ENCODE data around the gene CDK14.

Gene CDK14

GRCh38 chr7:90972906-90973550 lies 376.9 kb downstream of the CDK14 start:
- TF ChIP-seq CTCF (IDR thresholded peaks at IDR 0.05; ENCODE audit: insufficient read depth, low read depth, low read length, missing control alignments): no peak
- no peak overlapping the region for H3K4me3 ChIP-seq (ENCODE audit: low read depth, low read length)
- no peak for DNase-seq (ENCODE audit: low read depth)

- TF ChIP-seq CTCF (IDR thresholded peaks at IDR 0.05; ENCODE audit: insufficient read depth, low read depth, low read length, missing control alignments): no peak
- no peak for DNase-seq (ENCODE audit: low read depth)
- H3K4me3 ChIP-seq (ENCODE audit: low read depth, low read length): no peak overlapping the region
Measured at GRCh38 chr7:90977056-90977455, 380.9 kb downstream of the CDK14 start.

GRCh38 chr7:90980545-90980944 lies 384.4 kb downstream of the CDK14 start:
- no peak for TF ChIP-seq CTCF (IDR thresholded peaks at IDR 0.05; ENCODE audit: insufficient read depth, low read depth, low read length, missing control alignments)
- no peak for DNase-seq (ENCODE audit: low read depth)
- no peak overlapping the region for H3K4me3 ChIP-seq (ENCODE audit: low read depth, low read length)

- H3K4me3 ChIP-seq (ENCODE audit: low read depth, low read length): no peak overlapping the region
- no peak for TF ChIP-seq CTCF (IDR thresholded peaks at IDR 0.05; ENCODE audit: insufficient read depth, low read depth, low read length, missing control alignments)
- DNase-seq (ENCODE audit: low read depth): no peak
Measured at GRCh38 chr7:90982228-90982627, 386.1 kb downstream of the CDK14 start.

GRCh38 chr7:90984692-90985091 lies 388.6 kb downstream of the CDK14 start:
- TF ChIP-seq CTCF (IDR thresholded peaks at IDR 0.05; ENCODE audit: insufficient read depth, low read depth, low read length, missing control alignments): no peak

GRCh38 chr7:90988516-90988915 lies 392.4 kb downstream of the CDK14 start:
- no peak for DNase-seq (ENCODE audit: low read depth)
- TF ChIP-seq CTCF (IDR thresholded peaks at IDR 0.05; ENCODE audit: insufficient read depth, low read depth, low read length, missing control alignments): no peak
- H3K4me3 ChIP-seq (ENCODE audit: low read depth, low read length): no peak overlapping the region

More at GRCh38 chr7:90984692-90985091, 388.6 kb downstream of the CDK14 start:
- no peak for DNase-seq (ENCODE audit: low read depth)
- no peak overlapping the region for H3K4me3 ChIP-seq (ENCODE audit: low read depth, low read length)

Data from GM12865 (cell line).